ENCODE measurements around the gene ACD.

Gene ACD

GRCh38 chr16:67666559-67667452 lies 6.7 kb upstream of the ACD start, which contains the start of the genes C16orf86 and ENKD1:
C16orf86 (plus strand) TSS chr16:67666814; CDS start chr16:67666971, 157 bp downstream.
ENKD1 (minus strand) TSS chr16:67666750; CDS start chr16:67666442, 308 bp downstream.
- Histone ChIP-seq H3K9me3 (ENCODE audit: insufficient read depth, low read length) (no peaks in the 10 kb centered on the region), H3K36me3 (replicated peaks; ENCODE audit: low read depth, low read length) (no peaks in the 10 kb centered on the region), H2AFZ (ENCODE audit: low read depth, low read length) (peak within 1 kb of the TSS; percentile 80), H3K4me1 (ENCODE audit: low read length) (peaks cover 38% of the 10 kb centered on the region), H3K79me2 (ENCODE audit: low read length) (no peaks in the 10 kb centered on the region), H3K27ac (ENCODE audit: low read length) (peak within 1 kb of the TSS; percentile 85), H4K20me1 (ENCODE audit: insufficient read depth, low read length) (no peaks in the 10 kb centered on the region), H3K27me3 (ENCODE audit: low read depth, low read length) (no peaks in the 10 kb centered on the region), H3K9ac (ENCODE audit: low read length) (peak within 1 kb of the TSS; percentile 94), H3K4me2 (ENCODE audit: low read length) (peak within 1 kb of the TSS; percentile 99), H3K4me3 (ENCODE audit: low read length) (peak within 1 kb of the TSS; percentile 92)
- TF ChIP-seq CTCF (IDR thresholded peaks at IDR 0.05; ENCODE audit: low read depth, low read length) (no peak), EZH2phosphoT487 (IDR thresholded peaks at IDR 0.05; ENCODE audit: low read depth) (no peak)

GRCh38 chr16:67666032-67666551 lies 6.0 kb upstream of the ACD start:
- H4K20me1 ChIP-seq (ENCODE audit: insufficient read depth, low read length): no peaks in the 10 kb centered on the region
- no peak for TF ChIP-seq EZH2phosphoT487 (IDR thresholded peaks at IDR 0.05; ENCODE audit: low read depth)
- no peak overlapping the region for H2AFZ ChIP-seq (ENCODE audit: low read depth, low read length)
- H3K4me1 ChIP-seq (ENCODE audit: low read length): peaks cover 42% of the 10 kb centered on the region
- H3K9ac ChIP-seq (ENCODE audit: low read length): peak overlapping the region; percentile 94
- H3K27me3 ChIP-seq (ENCODE audit: low read depth, low read length): no peaks in the 10 kb centered on the region
- no peak overlapping the region for H3K27ac ChIP-seq (ENCODE audit: low read length)
- peak overlapping the region; percentile 92 for H3K4me3 ChIP-seq (ENCODE audit: low read length)
- no peaks in the 10 kb centered on the region for H3K9me3 ChIP-seq (ENCODE audit: insufficient read depth, low read length)
- peak overlapping the region; percentile 99 for H3K4me2 ChIP-seq (ENCODE audit: low read length)
- H3K36me3 ChIP-seq (replicated peaks; ENCODE audit: low read depth, low read length): no peaks in the 10 kb centered on the region
- no peaks in the 10 kb centered on the region for H3K79me2 ChIP-seq (ENCODE audit: low read length)

- Histone ChIP-seq H3K79me2 (ENCODE audit: low read length) (no peaks in the 10 kb centered on the region), H3K4me2 (ENCODE audit: low read length) (peak overlapping the region; percentile 99)
Observed at GRCh38 chr16:67665598-67665997, 5.5 kb upstream of the ACD start.

DNA sequence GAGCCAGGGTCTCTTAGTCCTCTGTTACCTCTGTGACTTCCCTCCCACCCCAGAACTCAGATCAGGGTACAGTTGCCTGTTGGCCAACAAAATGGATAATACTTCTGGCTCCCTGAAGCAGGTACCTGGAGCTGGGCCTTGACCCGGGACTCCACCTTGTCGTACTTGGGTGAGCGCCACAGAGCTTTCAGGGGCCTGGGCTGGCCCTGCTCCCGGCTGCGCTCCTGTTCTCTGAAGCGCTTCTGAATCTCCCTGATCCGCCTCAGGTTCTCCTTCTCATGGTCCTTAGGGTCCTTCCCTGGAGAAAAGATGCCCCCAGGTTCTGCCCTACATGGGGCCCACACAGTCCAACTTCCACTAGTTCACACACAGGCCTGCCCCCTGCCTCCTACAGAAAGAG lies 4.8 kb upstream of the ACD start:
- H3K4me3 ChIP-seq (ENCODE audit: low read length): no peak overlapping the region
- H3K27me3 ChIP-seq (ENCODE audit: low read depth, low read length): no peaks in the 10 kb centered on the region
- peaks cover 2% of the 10 kb centered on the region for H3K79me2 ChIP-seq (ENCODE audit: low read length)
- H3K4me1 ChIP-seq (ENCODE audit: low read length): peaks cover 41% of the 10 kb centered on the region
- no peaks in the 10 kb centered on the region for H3K9me3 ChIP-seq (ENCODE audit: insufficient read depth, low read length)
- H2AFZ ChIP-seq (ENCODE audit: low read depth, low read length): no peak overlapping the region
- no peak overlapping the region for H3K9ac ChIP-seq (ENCODE audit: low read length)
- no peak overlapping the region for H3K27ac ChIP-seq (ENCODE audit: low read length)
- no peak overlapping the region for H3K4me2 ChIP-seq (ENCODE audit: low read length)
- TF ChIP-seq CTCF (IDR thresholded peaks at IDR 0.05; ENCODE audit: low read depth, low read length) (no peak), EZH2phosphoT487 (IDR thresholded peaks at IDR 0.05; ENCODE audit: low read depth) (no peak)
- H4K20me1 ChIP-seq (ENCODE audit: insufficient read depth, low read length): no peaks in the 10 kb centered on the region
- no peaks in the 10 kb centered on the region for H3K36me3 ChIP-seq (replicated peaks; ENCODE audit: low read depth, low read length)

More at GRCh38 chr16:67665598-67665997, 5.5 kb upstream of the ACD start:
- peaks cover 44% of the 10 kb centered on the region for H3K4me1 ChIP-seq (ENCODE audit: low read length)
- no peak overlapping the region for H3K27ac ChIP-seq (ENCODE audit: low read length)
- no peaks in the 10 kb centered on the region for H3K9me3 ChIP-seq (ENCODE audit: insufficient read depth, low read length)
- no peak overlapping the region for H2AFZ ChIP-seq (ENCODE audit: low read depth, low read length)
- H3K9ac ChIP-seq (ENCODE audit: low read length): peak overlapping the region; percentile 94
- no peak for TF ChIP-seq CTCF (IDR thresholded peaks at IDR 0.05; ENCODE audit: low read depth, low read length)
- TF ChIP-seq EZH2phosphoT487 (IDR thresholded peaks at IDR 0.05; ENCODE audit: low read depth): no peak
- no peaks in the 10 kb centered on the region for H3K36me3 ChIP-seq (replicated peaks; ENCODE audit: low read depth, low read length)
- no peaks in the 10 kb centered on the region for H4K20me1 ChIP-seq (ENCODE audit: insufficient read depth, low read length)
- H3K27me3 ChIP-seq (ENCODE audit: low read depth, low read length): no peaks in the 10 kb centered on the region
- H3K4me3 ChIP-seq (ENCODE audit: low read length): peak overlapping the region; percentile 92
